ENCODE results near the gene SFMBT1. TPM values are rescaled to one million over a fixed set of nuclear protein-coding genes. Genes with fewer than 3 reads are reported as not detected.

The SFMBT1 gene
- total and polyA plus RNA-seq, 4 donors = 4.4 to 17.8 (median 10.4) TPM

DNA sequence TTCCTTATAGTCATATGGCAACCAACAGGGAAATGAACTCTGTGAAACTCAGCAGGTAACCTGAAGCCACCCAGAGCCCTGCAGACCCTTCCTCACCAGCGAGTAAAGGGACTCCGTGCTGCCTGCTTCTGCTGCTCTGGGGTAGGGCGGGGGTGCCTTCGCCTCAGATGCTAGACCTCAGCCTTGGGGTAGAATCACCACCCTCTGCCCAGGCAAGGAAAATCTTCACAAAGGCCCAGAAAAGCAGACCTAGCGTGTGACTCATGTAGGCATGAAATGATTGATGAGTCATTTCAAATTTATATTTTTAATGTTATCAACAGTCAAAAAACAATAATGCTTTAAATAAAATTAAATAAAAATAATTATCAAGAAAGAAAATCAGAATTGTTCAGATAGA lies 155.1 kb downstream of the SFMBT1 start:
- no peaks in the 10 kb centered on the region for H3K27me3 ChIP-seq (ENCODE audit: control insufficient read depth in 4 of 4, insufficient read depth in 4 of 4, low read length in 3 of 4)
- TF ChIP-seq EGR1 (IDR thresholded peaks at IDR 0.05; ENCODE audit: low read depth in 2 of 2) = no peak
- TF ChIP-seq, protein P1, sequence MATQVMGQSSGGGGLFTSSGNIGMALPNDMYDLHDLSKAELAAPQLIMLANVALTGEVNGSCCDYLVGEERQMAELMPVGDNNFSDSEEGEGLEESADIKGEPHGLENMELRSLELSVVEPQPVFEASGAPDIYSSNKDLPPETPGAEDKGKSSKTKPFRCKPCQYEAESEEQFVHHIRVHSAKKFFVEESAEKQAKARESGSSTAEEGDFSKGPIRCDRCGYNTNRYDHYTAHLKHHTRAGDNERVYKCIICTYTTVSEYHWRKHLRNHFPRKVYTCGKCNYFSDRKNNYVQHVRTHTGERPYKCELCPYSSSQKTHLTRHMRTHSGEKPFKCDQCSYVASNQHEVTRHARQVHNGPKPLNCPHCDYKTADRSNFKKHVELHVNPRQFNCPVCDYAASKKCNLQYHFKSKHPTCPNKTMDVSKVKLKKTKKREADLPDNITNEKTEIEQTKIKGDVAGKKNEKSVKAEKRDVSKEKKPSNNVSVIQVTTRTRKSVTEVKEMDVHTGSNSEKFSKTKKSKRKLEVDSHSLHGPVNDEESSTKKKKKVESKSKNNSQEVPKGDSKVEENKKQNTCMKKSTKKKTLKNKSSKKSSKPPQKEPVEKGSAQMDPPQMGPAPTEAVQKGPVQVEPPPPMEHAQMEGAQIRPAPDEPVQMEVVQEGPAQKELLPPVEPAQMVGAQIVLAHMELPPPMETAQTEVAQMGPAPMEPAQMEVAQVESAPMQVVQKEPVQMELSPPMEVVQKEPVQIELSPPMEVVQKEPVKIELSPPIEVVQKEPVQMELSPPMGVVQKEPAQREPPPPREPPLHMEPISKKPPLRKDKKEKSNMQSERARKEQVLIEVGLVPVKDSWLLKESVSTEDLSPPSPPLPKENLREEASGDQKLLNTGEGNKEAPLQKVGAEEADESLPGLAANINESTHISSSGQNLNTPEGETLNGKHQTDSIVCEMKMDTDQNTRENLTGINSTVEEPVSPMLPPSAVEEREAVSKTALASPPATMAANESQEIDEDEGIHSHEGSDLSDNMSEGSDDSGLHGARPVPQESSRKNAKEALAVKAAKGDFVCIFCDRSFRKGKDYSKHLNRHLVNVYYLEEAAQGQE (IDR thresholded peaks at IDR 0.05) = no peak
- TF ChIP-seq GABPA (IDR thresholded peaks at IDR 0.05 in 1 of 2, conservative IDR thresholded peaks at IDR 0.05 in 1 of 2) = no peak
- TF ChIP-seq, protein P2, sequence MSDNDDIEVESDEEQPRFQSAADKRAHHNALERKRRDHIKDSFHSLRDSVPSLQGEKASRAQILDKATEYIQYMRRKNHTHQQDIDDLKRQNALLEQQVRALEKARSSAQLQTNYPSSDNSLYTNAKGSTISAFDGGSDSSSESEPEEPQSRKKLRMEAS (IDR thresholded peaks at IDR 0.05) = no peak
- TF ChIP-seq, protein P3, sequence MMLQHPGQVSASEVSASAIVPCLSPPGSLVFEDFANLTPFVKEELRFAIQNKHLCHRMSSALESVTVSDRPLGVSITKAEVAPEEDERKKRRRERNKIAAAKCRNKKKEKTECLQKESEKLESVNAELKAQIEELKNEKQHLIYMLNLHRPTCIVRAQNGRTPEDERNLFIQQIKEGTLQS (IDR thresholded peaks at IDR 0.05) = no peak
- no peak for TF ChIP-seq YY1 (IDR thresholded peaks at IDR 0.05)
- no peak for TF ChIP-seq TAF1 (conservative IDR thresholded peaks at IDR 0.05)
- TF ChIP-seq JUND (IDR thresholded peaks at IDR 0.05) = no peak
- H3K4me3 ChIP-seq (ENCODE audit: low read depth in 1 of 3, low read length in 3 of 3) = no peak overlapping the region
- peaks cover 0 to 2% (median 0%) of the 10 kb centered on the region in 4 donors for H3K36me3 ChIP-seq (ENCODE audit: control insufficient read depth in 4 of 4, insufficient read depth in 3 of 4, low read depth in 1 of 4, low read length in 3 of 4)
- H3K27ac ChIP-seq (ENCODE audit: low read depth in 1 of 2, low read length in 2 of 2) = no peak overlapping the region
- DNase-seq (ENCODE audit: low spot score) = no peak
- no peak overlapping the region for H3K9ac ChIP-seq (ENCODE audit: low read depth in 1 of 2, low read length in 2 of 2)
- peaks cover 17 to 66% (median 61%) of the 10 kb centered on the region in 4 donors for H3K4me1 ChIP-seq (ENCODE audit: control insufficient read depth in 4 of 4, insufficient read depth in 4 of 4, low read length in 3 of 4)
- WGBS = 96% methylated on average over 5 of the region's 5 CpGs
- H3K9me3 ChIP-seq (ENCODE audit: control insufficient read depth in 4 of 4, low read length in 3 of 4) = no peaks in the 10 kb centered on the region

DNA sequence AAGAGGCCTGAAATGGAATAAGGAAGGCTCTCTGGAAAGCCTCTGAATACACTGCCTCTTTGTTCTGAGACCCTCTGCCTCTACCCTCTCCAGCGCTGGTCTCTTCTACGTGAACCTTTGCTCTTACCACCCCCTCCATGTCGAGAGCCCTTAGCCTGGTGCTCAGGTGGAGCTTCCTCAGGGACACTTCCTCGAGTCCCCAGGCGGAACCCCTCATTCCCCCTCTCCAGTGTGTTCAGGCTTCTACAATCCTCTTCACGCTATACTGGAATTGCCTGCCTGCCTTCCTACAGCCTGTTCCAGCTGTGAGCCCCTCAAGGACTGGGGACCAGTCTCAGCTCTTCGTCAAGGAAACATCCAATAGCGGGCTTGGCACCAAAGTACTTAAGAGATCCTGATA lies 156.0 kb downstream of the SFMBT1 start:
- Histone ChIP-seq H3K9me3 (ENCODE audit: control insufficient read depth in 4 of 4, low read length in 3 of 4) (no peaks in the 10 kb centered on the region), H3K4me3 (ENCODE audit: low read depth in 1 of 3, low read length in 3 of 3) (no peak overlapping the region), H3K36me3 (ENCODE audit: control insufficient read depth in 4 of 4, insufficient read depth in 3 of 4, low read depth in 1 of 4, low read length in 3 of 4) (peaks cover 0 to 2% (median 0%) of the 10 kb centered on the region in 4 donors), H3K4me1 (ENCODE audit: control insufficient read depth in 4 of 4, insufficient read depth in 4 of 4, low read length in 3 of 4) (peaks cover 15 to 58% (median 53%) of the 10 kb centered on the region in 4 donors), H3K27ac (ENCODE audit: low read depth in 1 of 2, low read length in 2 of 2) (no peak overlapping the region), H3K9ac (ENCODE audit: low read depth in 1 of 2, low read length in 2 of 2) (no peak overlapping the region), H3K27me3 (ENCODE audit: control insufficient read depth in 4 of 4, insufficient read depth in 4 of 4, low read length in 3 of 4) (no peaks in the 10 kb centered on the region)
- DNase-seq (ENCODE audit: low spot score) = no peak
- WGBS = 96% methylated on average over 8 of the region's 8 CpGs
- TF ChIP-seq HNF4G (IDR thresholded peaks at IDR 0.05) = no peak
- TF ChIP-seq, protein P4, sequence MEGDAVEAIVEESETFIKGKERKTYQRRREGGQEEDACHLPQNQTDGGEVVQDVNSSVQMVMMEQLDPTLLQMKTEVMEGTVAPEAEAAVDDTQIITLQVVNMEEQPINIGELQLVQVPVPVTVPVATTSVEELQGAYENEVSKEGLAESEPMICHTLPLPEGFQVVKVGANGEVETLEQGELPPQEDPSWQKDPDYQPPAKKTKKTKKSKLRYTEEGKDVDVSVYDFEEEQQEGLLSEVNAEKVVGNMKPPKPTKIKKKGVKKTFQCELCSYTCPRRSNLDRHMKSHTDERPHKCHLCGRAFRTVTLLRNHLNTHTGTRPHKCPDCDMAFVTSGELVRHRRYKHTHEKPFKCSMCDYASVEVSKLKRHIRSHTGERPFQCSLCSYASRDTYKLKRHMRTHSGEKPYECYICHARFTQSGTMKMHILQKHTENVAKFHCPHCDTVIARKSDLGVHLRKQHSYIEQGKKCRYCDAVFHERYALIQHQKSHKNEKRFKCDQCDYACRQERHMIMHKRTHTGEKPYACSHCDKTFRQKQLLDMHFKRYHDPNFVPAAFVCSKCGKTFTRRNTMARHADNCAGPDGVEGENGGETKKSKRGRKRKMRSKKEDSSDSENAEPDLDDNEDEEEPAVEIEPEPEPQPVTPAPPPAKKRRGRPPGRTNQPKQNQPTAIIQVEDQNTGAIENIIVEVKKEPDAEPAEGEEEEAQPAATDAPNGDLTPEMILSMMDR (IDR thresholded peaks at IDR 0.05; ENCODE audit: low read depth, low read length, missing input control) = no peak
- TF ChIP-seq RXRA (IDR thresholded peaks at IDR 0.05) = no peak
- TF ChIP-seq, protein P5, sequence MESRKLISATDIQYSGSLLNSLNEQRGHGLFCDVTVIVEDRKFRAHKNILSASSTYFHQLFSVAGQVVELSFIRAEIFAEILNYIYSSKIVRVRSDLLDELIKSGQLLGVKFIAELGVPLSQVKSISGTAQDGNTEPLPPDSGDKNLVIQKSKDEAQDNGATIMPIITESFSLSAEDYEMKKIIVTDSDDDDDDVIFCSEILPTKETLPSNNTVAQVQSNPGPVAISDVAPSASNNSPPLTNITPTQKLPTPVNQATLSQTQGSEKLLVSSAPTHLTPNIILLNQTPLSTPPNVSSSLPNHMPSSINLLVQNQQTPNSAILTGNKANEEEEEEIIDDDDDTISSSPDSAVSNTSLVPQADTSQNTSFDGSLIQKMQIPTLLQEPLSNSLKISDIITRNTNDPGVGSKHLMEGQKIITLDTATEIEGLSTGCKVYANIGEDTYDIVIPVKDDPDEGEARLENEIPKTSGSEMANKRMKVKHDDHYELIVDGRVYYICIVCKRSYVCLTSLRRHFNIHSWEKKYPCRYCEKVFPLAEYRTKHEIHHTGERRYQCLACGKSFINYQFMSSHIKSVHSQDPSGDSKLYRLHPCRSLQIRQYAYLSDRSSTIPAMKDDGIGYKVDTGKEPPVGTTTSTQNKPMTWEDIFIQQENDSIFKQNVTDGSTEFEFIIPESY (IDR thresholded peaks at IDR 0.05) = no peak
- no peak for TF ChIP-seq FOXA2 (IDR thresholded peaks at IDR 0.05)
- TF ChIP-seq NR2F2 (IDR thresholded peaks at IDR 0.05) = no peak
- TF ChIP-seq HNF4A (conservative IDR thresholded peaks at IDR 0.05) = no peak
- no peak for TF ChIP-seq EGR1 (IDR thresholded peaks at IDR 0.05; ENCODE audit: low read depth in 2 of 2)
- TF ChIP-seq, protein P3 (IDR thresholded peaks at IDR 0.05) = no peak
- TF ChIP-seq, protein P2 (IDR thresholded peaks at IDR 0.05) = no peak
- no peak for TF ChIP-seq JUND (IDR thresholded peaks at IDR 0.05)
- no peak for TF ChIP-seq FOXA1 (IDR thresholded peaks at IDR 0.05)
- no peak for TF ChIP-seq RAD21 (IDR thresholded peaks at IDR 0.05)
- no peak for TF ChIP-seq TAF1 (conservative IDR thresholded peaks at IDR 0.05)
- no peak for TF ChIP-seq YY1 (IDR thresholded peaks at IDR 0.05)
- TF ChIP-seq SP1 (IDR thresholded peaks at IDR 0.05) = no peak
- no peak for TF ChIP-seq GABPA (IDR thresholded peaks at IDR 0.05 in 1 of 2, conservative IDR thresholded peaks at IDR 0.05 in 1 of 2)

Measured in liver (tissue), 9 donors.